Prostate gland (tissue), 2 donors: ENCODE measurements around the gene FNBP1L. TPM values are rescaled to one million over a fixed set of nuclear protein-coding genes. Genes with fewer than 3 reads are reported as not detected.
A peak's percentile ranks its signal among the peaks of the same experiment; 100 is the strongest.
"Not testable (repeated sequence)": the region's sequence is repeated elsewhere in the genome, so short reads cannot be mapped to it uniquely, and the experiment has no call there.

Experiments
- DNase-seq: peaks from one replicate; pipeline ENCODE4 v3.0.0-alpha.2; 2019; ENCODE audit warnings: low spot score
- H3K27ac ChIP-seq, 2 donors: fragments of 200-600 bp; sonication (generic); 2 replicates each; pipeline ENCODE4 v1.5.1; 2017 to 2019
- H3K27me3 ChIP-seq: fragments of 200-600 bp; sonication (generic); replicated peaks from 2 replicates; pipeline ENCODE4 v1.5.1; 2019; ENCODE audit not compliant: insufficient read depth
- H3K36me3 ChIP-seq, 2 donors: fragments of 200-600 bp; sonication (generic); 1 replicate in 1 of 2; 2 replicates in 1 of 2; pipeline versions ENCODE4 v1.5.1 to v1.8.1; 2017 to 2019
- H3K4me1 ChIP-seq: fragments of 200-600 bp; sonication (generic); replicated peaks from 2 replicates; pipeline ENCODE4 v1.5.1; 2019
- H3K4me3 ChIP-seq, 2 donors: fragments of 200-600 bp; sonication (generic); 2 replicates each; pipeline ENCODE4 v1.5.1; 2017 to 2019
- H3K9me3 ChIP-seq: fragments of 200-600 bp; sonication (generic); 2 replicates; pipeline ENCODE4 v1.5.1; 2017
- CTCF ChIP-seq, 4 experiments: fragments of 200-600 bp in 2 of 4; fragments of 450-650 bp in 2 of 4; sonication (generic) in 2 of 4; IDR thresholded peaks; 1 replicate in 3 of 4; 2 replicates in 1 of 4; pipeline ENCODE4 v1.5.1; 2016 to 2019; ENCODE audit warnings: antibody characterized with exemption in 4 of 4, mild to moderate bottlenecking in 2 of 4, moderate library complexity in 2 of 4
- POLR2A ChIP-seq: fragments of 450-650 bp; IDR thresholded peaks from one replicate; pipeline ENCODE4 v1.6.1; 2016; ENCODE audit warnings: antibody characterized with exemption, mild to moderate bottlenecking
- POLR2AphosphoS5 ChIP-seq: sonication (generic); formaldehyde crosslinking; IDR thresholded peaks from one replicate; pipeline ENCODE4 v1.6.1; 2017; ENCODE audit warnings: antibody characterized with exemption
- WGBS: methylation state at CpG from one replicate; pipeline ENCODE4 v1.1.5; 2018; 5-methylcytosine and 5-hydroxymethylcytosine counted together
- intact Hi-C: fragments of 100-400 bp; cut with DNase I; formaldehyde crosslinking; loops from one replicate; pipeline ENCODE4 v1.14.2; 2022
- total RNA-seq, 2 donors: library from RNA; depleted of rRNA; stranded (reverse); fragments of >200 nt; gene quantifications; one replicate each; pipeline ENCODE4 v1.1.0, GENCODE V29; 2016

The FNBP1L gene
- total RNA-seq, 2 donors from 2014 or later, result 41.1 to 49.7 TPM

- Histone ChIP-seq H3K27ac (no peak overlapping the region), H3K9me3 (no peaks in the 10 kb centered on the region), H3K4me1 (peaks cover 2% of the 10 kb centered on the region), H3K27me3 (no peaks in the 10 kb centered on the region), H3K4me3 (no peak overlapping the region), H3K36me3 (no peaks in the 10 kb centered on the region)
- TF ChIP-seq POLR2AphosphoS5, result no peak
- TF ChIP-seq POLR2A, result no peak
- TF ChIP-seq CTCF (IDR thresholded peaks at IDR 0.05), result no peak
- intact Hi-C loops, result no loop called here
- WGBS, result 95% methylated on average over 4 of the region's 4 CpGs
- DNase-seq, result no peak
Observed at GRCh38 chr1:93467606-93468005, 19.7 kb downstream of the FNBP1L start.

- intact Hi-C loops, result no loop called here
- H3K4me3 ChIP-seq, result no peak overlapping the region
- WGBS, result 97% methylated on average over 3 of the region's 3 CpGs
- TF ChIP-seq POLR2A (no peak), CTCF (IDR thresholded peaks at IDR 0.05) (no peak), POLR2AphosphoS5 (no peak)
- DNase-seq, result no peak
- H3K9me3 ChIP-seq, result no peaks in the 10 kb centered on the region
- peaks cover 2% of the 10 kb centered on the region for H3K4me1 ChIP-seq
- H3K36me3 ChIP-seq, result no peaks in the 10 kb centered on the region
- no peak overlapping the region for H3K27ac ChIP-seq
- H3K27me3 ChIP-seq, result no peaks in the 10 kb centered on the region
Observed at GRCh38 chr1:93468662-93469061, 20.7 kb downstream of the FNBP1L start.

- intact Hi-C loops, result not testable (repeated sequence)
- WGBS, result 91% methylated on average over 3 of the region's 3 CpGs
Observed at GRCh38 chr1:93469223-93469622, 21.3 kb downstream of the FNBP1L start.

GRCh38 chr1:93471284-93471683 is 23.4 kb downstream of the FNBP1L start:
- TF ChIP-seq CTCF (IDR thresholded peaks at IDR 0.05), result no peak
- Histone ChIP-seq H3K27me3 (no peaks in the 10 kb centered on the region), H3K36me3 (no peaks in the 10 kb centered on the region), H3K27ac (no peak overlapping the region), H3K9me3 (no peaks in the 10 kb centered on the region), H3K4me3 (no peak overlapping the region), H3K4me1 (peaks cover 2% of the 10 kb centered on the region)
- 88% methylated on average over 6 of the region's 6 CpGs for WGBS
- intact Hi-C loops, result no loop called here
- DNase-seq, result no peak

More at GRCh38 chr1:93469223-93469622, 21.3 kb downstream of the FNBP1L start:
- H3K27ac ChIP-seq, H3K4me1 ChIP-seq, H3K27me3 ChIP-seq, H3K4me3 ChIP-seq, DNase-seq, H3K36me3 ChIP-seq, H3K9me3 ChIP-seq: not testable (repeated sequence)

- peak; percentile 39 for DNase-seq
- no peak overlapping the region for H3K4me3 ChIP-seq
- WGBS, result 16% methylated on average over 1 of the region's 1 CpG
- no peak overlapping the region for H3K27ac ChIP-seq
- H3K9me3 ChIP-seq, result no peaks in the 10 kb centered on the region
- no peaks in the 10 kb centered on the region for H3K36me3 ChIP-seq
- TF ChIP-seq POLR2A, result no peak
- TF ChIP-seq POLR2AphosphoS5, result peak; percentile 28
- no peaks in the 10 kb centered on the region for H3K27me3 ChIP-seq
- intact Hi-C loops, result no loop called here
- H3K4me1 ChIP-seq, result peaks cover 2% of the 10 kb centered on the region
Observed at GRCh38 chr1:93471911-93472310, 24.0 kb downstream of the FNBP1L start.

GRCh38 chr1:93474321-93474720 is 26.4 kb downstream of the FNBP1L start:
- TF ChIP-seq CTCF (IDR thresholded peaks at IDR 0.05) (no peak), POLR2AphosphoS5 (no peak), POLR2A (no peak)
- no peaks in the 10 kb centered on the region for H3K9me3 ChIP-seq
- peaks cover 2% of the 10 kb centered on the region for H3K4me1 ChIP-seq
- no peaks in the 10 kb centered on the region for H3K27me3 ChIP-seq
- H3K27ac ChIP-seq, result no peak overlapping the region
- H3K4me3 ChIP-seq, result no peak overlapping the region
- WGBS, result 66% methylated on average over 2 of the region's 2 CpGs
- DNase-seq, result no peak
- no peaks in the 10 kb centered on the region for H3K36me3 ChIP-seq
- intact Hi-C loops, result no loop called here
